Measurements from ENCODE around the gene RAD18.

DNA sequence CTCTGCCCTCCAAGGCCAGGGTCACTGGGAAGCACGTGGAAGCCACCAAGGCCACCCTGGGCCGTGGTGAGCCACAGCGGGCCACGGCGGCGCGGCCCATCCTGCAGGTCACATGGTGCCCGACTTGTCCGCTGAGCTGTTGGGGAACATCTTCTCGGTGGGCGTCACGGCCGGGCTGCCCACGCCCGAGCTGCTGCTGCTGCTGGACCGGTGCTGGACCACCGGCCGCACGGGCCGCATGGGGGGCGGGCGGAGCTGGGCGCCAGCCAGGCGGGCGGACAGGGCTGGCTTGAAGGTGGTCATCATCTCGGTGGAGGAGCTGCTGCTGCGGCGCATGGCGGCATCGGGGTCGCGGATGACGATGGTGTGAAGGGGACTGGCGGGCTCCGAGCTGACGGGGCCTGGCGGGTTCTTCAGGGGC, 22.1 kb upstream of the RAD18 start:
- TF ChIP-seq, protein P1, sequence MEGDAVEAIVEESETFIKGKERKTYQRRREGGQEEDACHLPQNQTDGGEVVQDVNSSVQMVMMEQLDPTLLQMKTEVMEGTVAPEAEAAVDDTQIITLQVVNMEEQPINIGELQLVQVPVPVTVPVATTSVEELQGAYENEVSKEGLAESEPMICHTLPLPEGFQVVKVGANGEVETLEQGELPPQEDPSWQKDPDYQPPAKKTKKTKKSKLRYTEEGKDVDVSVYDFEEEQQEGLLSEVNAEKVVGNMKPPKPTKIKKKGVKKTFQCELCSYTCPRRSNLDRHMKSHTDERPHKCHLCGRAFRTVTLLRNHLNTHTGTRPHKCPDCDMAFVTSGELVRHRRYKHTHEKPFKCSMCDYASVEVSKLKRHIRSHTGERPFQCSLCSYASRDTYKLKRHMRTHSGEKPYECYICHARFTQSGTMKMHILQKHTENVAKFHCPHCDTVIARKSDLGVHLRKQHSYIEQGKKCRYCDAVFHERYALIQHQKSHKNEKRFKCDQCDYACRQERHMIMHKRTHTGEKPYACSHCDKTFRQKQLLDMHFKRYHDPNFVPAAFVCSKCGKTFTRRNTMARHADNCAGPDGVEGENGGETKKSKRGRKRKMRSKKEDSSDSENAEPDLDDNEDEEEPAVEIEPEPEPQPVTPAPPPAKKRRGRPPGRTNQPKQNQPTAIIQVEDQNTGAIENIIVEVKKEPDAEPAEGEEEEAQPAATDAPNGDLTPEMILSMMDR (IDR thresholded peaks at IDR 0.05): no peak
- no peak for TF ChIP-seq YY1 (IDR thresholded peaks at IDR 0.05; ENCODE audit: low read depth)
- no peak for TF ChIP-seq SMC3 (IDR thresholded peaks at IDR 0.05; ENCODE audit: low read depth, low read length)
- TF ChIP-seq POLR2AphosphoS5 (IDR thresholded peaks at IDR 0.05; ENCODE audit: low read depth, low read length): no peak
- TF ChIP-seq, protein P2, sequence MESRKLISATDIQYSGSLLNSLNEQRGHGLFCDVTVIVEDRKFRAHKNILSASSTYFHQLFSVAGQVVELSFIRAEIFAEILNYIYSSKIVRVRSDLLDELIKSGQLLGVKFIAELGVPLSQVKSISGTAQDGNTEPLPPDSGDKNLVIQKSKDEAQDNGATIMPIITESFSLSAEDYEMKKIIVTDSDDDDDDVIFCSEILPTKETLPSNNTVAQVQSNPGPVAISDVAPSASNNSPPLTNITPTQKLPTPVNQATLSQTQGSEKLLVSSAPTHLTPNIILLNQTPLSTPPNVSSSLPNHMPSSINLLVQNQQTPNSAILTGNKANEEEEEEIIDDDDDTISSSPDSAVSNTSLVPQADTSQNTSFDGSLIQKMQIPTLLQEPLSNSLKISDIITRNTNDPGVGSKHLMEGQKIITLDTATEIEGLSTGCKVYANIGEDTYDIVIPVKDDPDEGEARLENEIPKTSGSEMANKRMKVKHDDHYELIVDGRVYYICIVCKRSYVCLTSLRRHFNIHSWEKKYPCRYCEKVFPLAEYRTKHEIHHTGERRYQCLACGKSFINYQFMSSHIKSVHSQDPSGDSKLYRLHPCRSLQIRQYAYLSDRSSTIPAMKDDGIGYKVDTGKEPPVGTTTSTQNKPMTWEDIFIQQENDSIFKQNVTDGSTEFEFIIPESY (IDR thresholded peaks at IDR 0.05; ENCODE audit: borderline replicate concordance, low read depth): no peak
- TF ChIP-seq RCOR1 (IDR thresholded peaks at IDR 0.05; ENCODE audit: low read length): no peak
- TF ChIP-seq JUND (IDR thresholded peaks at IDR 0.05): no peak
- TF ChIP-seq EP300 (IDR thresholded peaks at IDR 0.05; ENCODE audit: borderline replicate concordance in 1 of 2, low read depth in 1 of 2, low read length in 1 of 2): no peak
- TF ChIP-seq RFX5 (IDR thresholded peaks at IDR 0.05; ENCODE audit: low read length): no peak
- TF ChIP-seq CHD2 (IDR thresholded peaks at IDR 0.05; ENCODE audit: low read length, partially characterized antibody): no peak
- no peak for TF ChIP-seq NRF1 (IDR thresholded peaks at IDR 0.05; ENCODE audit: low read depth, low read length)
- TF ChIP-seq GABPA (IDR thresholded peaks at IDR 0.05; ENCODE audit: low read depth): no peak
- TF ChIP-seq TEAD4 (IDR thresholded peaks at IDR 0.05; ENCODE audit: borderline replicate concordance, insufficient read depth): no peak

Measured in SK-N-SH (cell line).